Activated CD8-positive, alpha-beta memory T cell treated with anti-CD3 and anti-CD28 coated beads for 24 hours (primary cell): ENCODE data around the gene GMCL1.
"Not testable (repeated sequence)": the region's sequence is repeated elsewhere in the genome, so short reads cannot be mapped to it uniquely, and the experiment has no call there.

Source experiments
- DNase-seq: peaks from one replicate; pipeline ENCODE4 v3.0.0-alpha.2; 2020

Gene GMCL1

GRCh38 chr2:69810550-69810949, 18.9 kb upstream of the GMCL1 start:
- no peak for DNase-seq

GRCh38 chr2:69811018-69811417, 18.4 kb upstream of the GMCL1 start:
- no peak for DNase-seq

GRCh38 chr2:69811591-69811990, 17.9 kb upstream of the GMCL1 start:
- no peak for DNase-seq

DNA sequence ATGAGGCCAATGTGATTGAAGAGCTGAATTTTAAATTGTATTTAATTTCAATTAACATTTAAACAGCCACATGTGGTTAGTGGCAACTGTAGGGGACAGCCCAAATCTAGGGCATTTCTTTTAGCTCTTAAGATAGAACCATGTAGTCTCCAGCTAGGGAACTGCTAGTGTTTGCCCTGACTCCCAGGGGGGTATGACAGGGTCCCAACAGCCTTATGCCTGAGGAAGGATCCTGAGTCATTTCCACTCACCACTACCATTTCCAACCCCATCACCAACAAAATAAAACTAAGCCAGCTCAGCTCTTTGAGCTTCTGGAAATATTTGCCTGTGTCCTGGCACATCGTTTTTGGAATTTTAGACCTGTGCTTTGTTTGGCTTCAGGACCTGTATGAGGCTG, 13.7 kb upstream of the GMCL1 start:
- DNase-seq, result no peak

DNA sequence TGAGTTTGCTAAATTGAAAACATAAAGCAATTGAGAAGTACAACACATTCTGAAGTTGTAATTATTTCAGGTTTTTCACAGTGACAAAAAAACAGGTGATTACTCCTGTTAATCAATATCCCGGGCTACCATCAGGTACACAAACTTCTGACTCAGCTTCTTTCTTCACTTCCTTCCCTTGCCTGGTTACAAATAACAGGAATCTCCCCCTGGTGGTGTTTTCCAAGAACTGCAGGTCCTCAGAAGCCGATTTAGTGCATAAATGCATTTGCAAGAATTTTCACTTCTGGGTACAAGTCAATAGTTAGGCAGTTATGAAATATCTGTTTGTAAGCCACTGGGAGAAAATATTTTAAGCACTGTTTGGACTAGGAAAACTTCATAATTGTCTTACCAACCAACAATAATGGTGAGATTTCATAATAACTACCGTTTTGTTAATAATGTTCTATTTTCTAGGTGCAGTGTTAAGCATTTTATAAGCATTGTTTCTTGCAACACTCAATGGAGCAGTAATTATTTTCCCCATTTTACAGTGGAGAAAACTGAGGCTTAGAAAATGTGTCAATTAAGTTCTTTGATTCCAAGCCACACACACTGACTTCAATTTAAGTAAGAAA, 12.4 kb upstream of the GMCL1 start:
- DNase-seq, result peak; percentile 72

GRCh38 chr2:69817729-69818501, 11.5 kb upstream of the GMCL1 start:
- no peak for DNase-seq

DNA sequence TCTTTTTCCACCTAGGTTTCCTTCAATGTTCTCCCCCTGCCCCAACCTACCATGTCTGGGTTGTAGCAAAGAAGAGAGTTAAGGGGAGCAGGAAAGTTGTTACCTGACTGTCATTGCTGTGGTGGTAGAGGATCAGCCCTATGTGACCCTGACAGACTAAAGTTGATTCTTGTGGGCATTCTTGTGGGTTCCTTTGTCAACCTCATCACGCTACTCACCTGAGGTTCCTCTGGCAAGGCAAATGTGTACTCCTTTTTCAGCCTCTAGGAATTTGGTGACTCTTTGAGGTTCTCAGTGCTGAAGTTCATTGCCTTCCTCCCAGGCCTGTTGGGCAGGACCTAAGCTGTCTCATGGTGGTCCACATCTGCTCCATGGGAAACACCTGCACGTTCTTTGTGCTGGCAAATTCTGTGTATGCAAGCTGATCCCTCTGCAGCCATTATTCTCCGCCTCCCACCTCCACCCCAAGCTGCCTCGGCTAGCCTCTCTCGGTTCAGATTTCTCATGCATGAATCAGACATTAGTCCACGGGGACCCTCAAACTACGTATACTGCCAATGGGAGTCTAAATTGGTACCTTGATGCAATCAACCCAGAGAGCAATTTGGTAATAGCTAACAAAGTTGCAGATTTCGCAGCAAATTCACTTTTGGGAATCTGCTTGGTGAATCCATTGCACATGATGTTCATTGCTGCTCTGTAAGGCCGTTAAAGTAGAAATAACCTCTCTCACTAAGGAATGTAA, 1.5 kb upstream of the GMCL1 start:
- no peak for DNase-seq

DNA sequence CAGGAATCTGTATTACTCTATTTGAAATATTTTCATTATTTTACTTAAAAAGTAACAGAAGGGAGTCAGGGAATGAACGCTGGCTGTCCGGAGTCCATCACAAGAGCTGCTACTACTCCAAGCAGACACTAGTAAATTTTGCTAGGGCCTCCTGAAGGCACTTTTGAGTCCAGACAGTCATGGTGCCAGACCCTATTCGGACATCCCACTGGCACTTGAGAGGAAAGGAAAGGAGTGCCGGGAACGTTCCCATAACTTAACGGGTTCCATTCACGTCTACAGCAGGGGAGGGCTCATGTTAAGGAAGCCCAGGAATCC, 563 bp upstream of the GMCL1 start:
- DNase-seq, result no peak

DNA sequence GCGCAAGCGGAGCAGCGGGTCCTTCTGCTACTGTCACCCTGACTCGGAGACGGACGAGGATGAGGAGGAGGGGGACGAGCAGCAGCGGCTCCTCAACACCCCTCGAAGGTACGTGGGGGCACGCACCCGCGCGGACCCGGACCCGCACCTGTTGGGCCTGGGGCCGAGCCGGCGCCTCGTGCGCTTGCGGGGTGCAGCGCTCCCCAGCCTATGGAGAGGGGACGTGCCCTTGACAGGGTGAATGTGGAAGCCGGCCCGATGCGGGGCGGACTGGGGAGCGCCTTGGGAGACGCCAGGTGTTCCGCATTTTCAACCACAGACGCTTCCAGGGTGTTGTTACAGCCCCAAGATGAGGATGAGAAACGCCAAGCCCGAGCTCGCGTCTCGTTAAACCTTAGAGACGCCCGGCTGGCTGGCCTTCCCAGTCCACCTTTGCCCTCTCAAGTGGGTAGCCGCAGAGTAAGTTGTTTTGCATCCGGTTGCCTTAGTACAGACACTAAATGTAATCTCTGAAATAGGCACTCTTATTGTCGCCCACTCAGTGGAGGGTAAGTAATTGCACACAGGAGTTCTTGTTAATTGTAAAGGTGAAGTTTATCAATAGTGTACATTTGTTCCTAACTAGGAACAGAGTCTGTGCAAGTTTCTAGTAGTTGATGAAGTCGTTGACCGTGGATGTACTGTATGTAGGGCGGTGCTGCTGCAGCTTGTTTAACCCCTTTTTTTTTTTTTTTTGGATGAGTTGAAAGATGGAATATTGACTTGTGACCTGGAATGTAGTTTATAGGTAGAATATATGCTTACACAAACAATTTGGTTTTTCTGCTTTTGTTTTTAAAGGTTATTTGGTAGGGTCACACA, 815 bp downstream of the GMCL1 start:
- no peak for DNase-seq

DNA sequence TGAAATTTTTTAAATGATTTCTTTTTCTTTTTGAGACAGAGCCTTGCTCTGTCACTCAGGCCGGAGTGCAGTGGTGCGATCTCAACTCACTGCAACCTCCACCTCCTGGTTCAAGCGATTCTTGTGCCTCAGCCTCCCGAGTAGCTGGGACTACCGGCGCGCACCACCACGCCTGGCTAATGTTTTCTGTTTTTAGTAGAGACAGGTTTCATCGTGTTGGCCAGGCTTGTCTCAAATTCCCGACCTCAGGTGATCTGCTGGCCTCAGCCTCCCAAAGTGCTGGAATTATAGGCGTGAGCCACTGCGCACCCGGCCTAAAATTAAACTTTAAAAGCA, 1.4 kb downstream of the GMCL1 start:
- not testable (repeated sequence) for DNase-seq

DNA sequence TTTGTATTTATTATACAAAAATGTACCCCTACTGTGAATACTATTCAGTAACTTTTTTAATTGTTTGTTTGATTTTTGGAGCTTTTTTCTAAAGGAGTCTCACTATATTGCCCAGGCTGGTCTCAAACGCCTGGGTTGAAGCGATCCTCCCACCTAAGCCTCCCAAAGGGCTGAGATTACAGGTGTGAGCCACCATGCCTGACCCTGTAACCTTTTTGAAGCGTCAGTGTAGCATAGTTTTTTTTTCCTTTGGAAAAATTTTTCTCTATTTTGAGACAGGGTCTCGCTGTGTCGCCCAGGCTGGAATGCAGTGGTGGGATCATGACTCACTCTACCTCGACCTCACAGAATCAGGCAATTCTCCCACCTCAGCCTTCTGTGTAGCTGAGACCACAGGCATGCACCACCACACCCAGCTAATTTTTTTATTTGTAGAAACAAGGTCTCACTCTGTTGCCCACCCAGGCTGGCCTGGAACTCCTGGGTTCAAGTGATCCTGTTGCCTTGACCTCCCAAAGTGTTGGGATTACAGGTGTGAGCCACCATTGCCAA, 2.0 kb downstream of the GMCL1 start:
- no peak for DNase-seq

DNA sequence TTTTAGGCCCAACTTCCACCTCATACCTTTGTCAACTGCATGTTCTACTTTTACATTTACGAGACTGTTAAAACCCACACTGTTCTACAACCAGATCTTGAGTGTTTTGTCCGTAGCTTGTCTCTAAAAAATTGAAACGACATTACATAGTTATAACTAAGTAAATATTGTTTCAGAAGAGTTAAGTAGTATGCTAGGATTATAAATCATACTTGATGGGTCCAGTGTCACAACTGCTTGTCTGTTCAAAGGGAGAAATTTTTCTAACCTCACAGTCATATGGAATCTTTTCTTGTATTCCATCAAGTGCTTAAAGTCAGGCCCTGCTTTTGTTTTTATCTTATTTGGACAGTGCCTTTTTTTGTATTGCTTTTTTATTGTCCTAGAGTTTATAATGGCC, 4.3 kb downstream of the GMCL1 start:
- no peak for DNase-seq

DNA sequence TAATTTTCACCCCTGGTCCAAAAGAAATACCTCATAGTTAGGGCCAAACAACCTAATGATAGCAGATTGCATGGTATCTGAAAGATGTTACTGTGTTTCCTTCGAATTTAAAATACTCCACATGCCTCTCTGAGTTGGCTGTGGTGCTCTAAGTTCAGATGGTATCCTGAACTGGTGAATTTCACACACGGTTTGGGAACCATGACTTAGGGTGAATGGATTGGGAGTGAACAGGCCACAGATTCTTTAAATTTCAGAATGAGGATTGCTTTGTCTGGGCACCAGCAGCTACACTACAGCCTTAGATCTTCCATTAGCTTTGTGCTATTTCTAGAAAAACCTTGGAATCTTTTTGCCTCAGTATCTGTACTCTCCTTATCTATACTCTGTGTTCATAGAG, 6.2 kb downstream of the GMCL1 start:
- DNase-seq, result no peak

DNA sequence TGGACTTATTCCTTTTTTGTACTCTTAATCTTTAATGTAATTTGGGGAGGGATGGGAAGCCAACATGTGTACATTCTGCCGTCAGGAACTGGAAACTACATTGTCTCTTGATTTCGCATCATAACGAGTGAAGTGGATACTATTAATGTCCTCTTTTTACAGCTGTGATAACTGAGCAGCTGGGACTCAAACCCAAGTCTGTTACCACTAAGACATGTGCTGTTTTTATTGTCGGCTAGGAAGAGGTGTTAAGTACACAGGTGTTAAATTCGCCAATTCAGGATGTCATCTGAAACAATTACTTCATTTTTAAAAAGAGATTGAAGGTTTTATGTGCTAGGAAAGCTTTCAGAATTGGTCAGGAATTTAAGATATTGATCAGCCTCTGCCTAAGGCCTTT, 6.9 kb downstream of the GMCL1 start:
- no peak for DNase-seq

DNA sequence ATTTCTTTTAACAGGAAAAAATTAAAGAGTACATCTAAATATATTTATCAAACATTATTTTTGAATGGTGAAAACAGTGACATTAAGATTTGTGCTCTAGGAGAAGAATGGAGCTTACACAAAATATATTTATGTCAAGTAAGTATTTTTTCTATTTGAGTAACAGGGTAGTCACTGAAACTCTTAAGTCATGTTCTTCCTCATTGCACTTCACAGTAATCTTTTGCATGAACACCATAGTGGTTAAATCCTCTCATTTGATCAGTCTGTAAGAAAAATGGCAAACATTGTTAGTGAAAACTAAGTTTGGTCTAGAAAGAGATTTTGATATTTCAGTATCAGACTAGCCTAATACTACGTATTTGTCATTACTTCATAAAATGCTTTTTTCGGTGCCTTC, 8.1 kb downstream of the GMCL1 start:
- DNase-seq, result no peak

DNA sequence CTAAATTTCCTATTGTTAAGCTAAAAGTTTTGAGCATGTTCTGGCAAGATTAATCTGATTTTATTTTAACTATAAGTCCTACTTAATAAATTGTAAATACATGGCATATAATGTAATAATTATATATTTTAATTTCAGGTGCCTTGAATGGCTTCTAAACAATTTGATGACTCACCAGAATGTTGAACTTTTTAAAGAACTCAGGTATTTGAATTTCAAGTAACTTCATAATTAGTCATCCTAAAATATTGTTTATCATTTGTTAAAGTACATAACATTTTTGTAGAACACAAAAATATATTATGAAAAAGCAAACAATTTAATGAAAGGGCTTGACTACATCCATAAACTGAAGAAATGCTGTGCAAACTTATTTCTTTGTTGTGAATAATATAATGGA, 14.5 kb downstream of the GMCL1 start:
- no peak for DNase-seq

DNA sequence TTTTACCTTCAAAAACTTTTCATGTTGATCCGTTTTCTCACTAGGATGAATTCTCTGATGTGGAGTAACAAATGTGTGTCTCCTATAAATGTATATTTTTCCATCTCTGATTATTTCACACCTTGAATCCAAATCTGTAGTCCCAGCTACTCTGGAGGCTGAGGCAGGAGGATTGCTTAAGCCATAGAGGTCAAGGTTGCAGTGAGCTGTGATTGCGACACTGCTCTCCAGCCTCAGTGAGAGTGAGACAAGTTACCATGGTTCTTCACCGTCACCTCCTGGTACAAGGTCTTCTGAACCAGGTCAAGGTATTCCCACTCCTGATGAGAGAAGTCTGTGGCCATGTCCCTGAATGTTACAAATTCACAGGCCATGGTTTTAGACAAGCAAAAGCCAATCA, 15.1 kb downstream of the GMCL1 start:
- DNase-seq, result no peak

DNA sequence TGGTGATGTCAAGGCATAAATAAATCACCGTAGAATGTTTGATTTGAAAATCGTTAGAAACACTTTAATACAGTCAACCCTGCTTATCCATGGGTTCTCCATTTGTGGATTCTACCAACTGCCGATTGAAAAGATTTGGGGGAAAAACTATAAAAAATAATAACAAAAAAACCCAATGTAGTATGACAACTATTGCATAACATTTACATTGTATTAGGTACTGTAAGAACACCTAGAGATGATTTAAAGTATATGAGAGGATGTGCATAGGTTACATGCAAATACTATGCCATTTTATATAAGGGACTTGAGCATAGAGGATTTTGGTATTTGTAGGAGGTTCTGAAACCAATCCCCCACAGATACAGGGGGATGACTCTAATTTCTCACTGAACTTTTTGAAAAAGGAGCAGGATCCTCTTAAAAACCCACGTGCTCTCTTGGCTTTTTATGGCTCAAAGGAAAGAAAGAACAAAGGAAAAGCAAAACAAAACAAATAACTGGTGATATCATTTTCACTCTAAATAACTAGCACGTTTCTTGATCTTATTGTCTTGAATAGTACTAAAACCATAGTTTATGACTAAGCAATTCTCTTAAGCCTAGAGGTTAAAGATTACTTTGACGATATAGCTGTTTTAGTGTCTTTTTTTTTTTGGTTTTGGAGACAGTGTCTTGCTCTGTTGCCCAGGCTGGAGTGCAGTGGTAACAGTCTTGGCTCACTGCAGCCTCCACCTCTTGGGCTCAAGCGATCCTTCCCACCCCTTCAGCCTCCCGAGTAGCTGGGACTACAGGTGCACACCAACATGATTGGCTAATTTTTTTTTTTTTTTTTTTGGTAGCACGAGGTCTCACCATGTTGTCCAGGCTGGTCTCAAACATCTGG, 17.0 kb downstream of the GMCL1 start:
- DNase-seq, result no peak

DNA sequence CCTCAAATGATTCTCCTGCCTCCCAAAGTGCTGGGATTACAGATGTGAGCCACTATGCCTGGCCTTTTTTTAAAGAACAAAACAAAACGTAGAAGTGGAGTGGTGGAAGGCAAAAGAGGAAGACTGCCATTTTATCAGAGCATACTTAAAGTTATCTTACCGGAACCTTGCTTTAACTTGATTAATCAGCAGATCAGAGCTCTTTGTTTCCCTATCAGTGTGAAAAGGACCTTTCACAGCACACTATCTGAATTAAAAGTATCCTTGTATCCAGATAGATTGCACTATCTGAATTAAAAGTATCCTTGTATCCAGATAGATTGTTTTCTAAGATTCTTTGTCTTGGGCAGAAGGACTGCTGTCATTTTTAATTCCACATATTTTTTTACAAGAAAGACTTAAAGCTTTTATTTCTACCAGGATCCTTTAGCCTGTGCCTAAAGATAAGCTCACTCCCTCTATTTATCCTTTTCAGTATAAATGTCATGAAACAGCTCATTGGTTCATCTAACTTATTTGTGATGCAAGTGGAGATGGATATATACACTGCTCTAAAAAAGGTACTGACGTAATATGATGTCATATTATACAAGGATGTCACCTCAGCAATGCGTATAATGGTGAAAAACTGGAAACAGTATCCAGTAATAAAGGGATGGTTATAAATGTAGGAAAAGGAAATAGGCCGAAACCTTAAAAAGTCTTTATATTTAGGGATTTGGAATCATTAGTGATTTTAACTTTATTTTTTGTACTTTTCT, 17.8 kb downstream of the GMCL1 start:
- DNase-seq, result no peak

- no peak for DNase-seq
Measured at GRCh38 chr2:69848186-69848790, 18.8 kb downstream of the GMCL1 start.

GRCh38 chr2:69858261-69858660, 28.8 kb downstream of the GMCL1 start:
- no peak for DNase-seq
